NK-92 (cell line): ENCODE data around the gene COPRS.
"Not testable (repeated sequence)": the region's sequence is repeated elsewhere in the genome, so short reads cannot be mapped to it uniquely, and the experiment has no call there.

Experiments
- DNase-seq: peaks from one replicate; lab custom pipeline; 2025; ENCODE audit not compliant: unreplicated experiment; lab: John Stamatoyannopoulos, UW

COPRS gene

GRCh38 chr17:31809876-31810275, 49.2 kb downstream of the COPRS start:
- DNase-seq = not testable (repeated sequence)

- no peak for DNase-seq
These were observed 50.5 kb downstream of the COPRS start for GRCh38 chr17:31808521-31809050.

GRCh38 chr17:31807846-31808245, 51.2 kb downstream of the COPRS start:
- no peak for DNase-seq

- DNase-seq = no peak
These were observed 52.1 kb downstream of the COPRS start for GRCh38 chr17:31806921-31807320.

GRCh38 chr17:31803494-31804213, 55.4 kb downstream of the COPRS start:
- DNase-seq = no peak

GRCh38 chr17:31802502-31802901, 56.5 kb downstream of the COPRS start:
- no peak for DNase-seq
